ENCODE results near the gene KLF12. TPM values are rescaled to one million over a fixed set of nuclear protein-coding genes. Genes with fewer than 3 reads are reported as not detected.

Gene KLF12
- total RNA-seq, 1 donor from 2014 or later = 28.6 TPM

- Mint-ChIP-seq H3K4me3 (no peak overlapping the region), H3K4me1 (peaks cover 12% of the 10 kb centered on the region), H3K36me3 (ENCODE audit: low read depth) (peaks cover 13% of the 10 kb centered on the region), H3K27me3 (ENCODE audit: low read depth) (no peaks in the 10 kb centered on the region), H3K9me3 (peaks cover 3% of the 10 kb centered on the region), H3K27ac (ENCODE audit: unreplicated experiment) (no peak overlapping the region)
- DNase-seq (ENCODE audit: low read depth, low spot score) = no peak
- no peak for TF ChIP-seq CTCF (conservative IDR thresholded peaks at IDR 0.05)
These were observed 37.1 kb downstream of the KLF12 start for GRCh38 chr13:74097116-74097515.

- H3K9me3 Mint-ChIP-seq = peaks cover 4% of the 10 kb centered on the region
- H3K4me1 Mint-ChIP-seq = peaks cover 22% of the 10 kb centered on the region
These were observed 40.5 kb downstream of the KLF12 start for GRCh38 chr13:74093691-74094090.

GRCh38 chr13:74092711-74093110 lies 41.5 kb downstream of the KLF12 start:
- Mint-ChIP-seq H3K4me3 (no peak overlapping the region), H3K4me1 (peaks cover 32% of the 10 kb centered on the region), H3K9me3 (peaks cover 4% of the 10 kb centered on the region), H3K36me3 (ENCODE audit: low read depth) (peaks cover 9% of the 10 kb centered on the region), H3K27me3 (ENCODE audit: low read depth) (no peaks in the 10 kb centered on the region), H3K27ac (ENCODE audit: unreplicated experiment) (no peak overlapping the region)
- no peak for DNase-seq (ENCODE audit: low read depth, low spot score)
- no peak for TF ChIP-seq CTCF (conservative IDR thresholded peaks at IDR 0.05)

More at GRCh38 chr13:74093691-74094090, 40.5 kb downstream of the KLF12 start:
- H3K27me3 Mint-ChIP-seq (ENCODE audit: low read depth) = no peaks in the 10 kb centered on the region
- no peak for DNase-seq (ENCODE audit: low read depth, low spot score)
- no peak overlapping the region for H3K4me3 Mint-ChIP-seq
- TF ChIP-seq CTCF (conservative IDR thresholded peaks at IDR 0.05) = no peak
- H3K27ac Mint-ChIP-seq (ENCODE audit: unreplicated experiment) = no peak overlapping the region
- peaks cover 9% of the 10 kb centered on the region for H3K36me3 Mint-ChIP-seq (ENCODE audit: low read depth)

GRCh38 chr13:74090869-74091605 lies 43.2 kb downstream of the KLF12 start:
- H3K27ac Mint-ChIP-seq (ENCODE audit: unreplicated experiment) = no peak overlapping the region
- no peak for DNase-seq (ENCODE audit: low read depth, low spot score)
- H3K4me1 Mint-ChIP-seq = peaks cover 36% of the 10 kb centered on the region
- TF ChIP-seq CTCF (conservative IDR thresholded peaks at IDR 0.05) = no peak
- H3K4me3 Mint-ChIP-seq = no peak overlapping the region
- H3K9me3 Mint-ChIP-seq = peaks cover 4% of the 10 kb centered on the region
- peaks cover 9% of the 10 kb centered on the region for H3K36me3 Mint-ChIP-seq (ENCODE audit: low read depth)
- no peaks in the 10 kb centered on the region for H3K27me3 Mint-ChIP-seq (ENCODE audit: low read depth)

- H3K4me1 Mint-ChIP-seq = peaks cover 35% of the 10 kb centered on the region
- peaks cover 9% of the 10 kb centered on the region for H3K36me3 Mint-ChIP-seq (ENCODE audit: low read depth)
- TF ChIP-seq CTCF (conservative IDR thresholded peaks at IDR 0.05) = no peak
- DNase-seq (ENCODE audit: low read depth, low spot score) = no peak
- peaks cover 4% of the 10 kb centered on the region for H3K9me3 Mint-ChIP-seq
- H3K4me3 Mint-ChIP-seq = no peak overlapping the region
- H3K27ac Mint-ChIP-seq (ENCODE audit: unreplicated experiment) = no peak overlapping the region
- H3K27me3 Mint-ChIP-seq (ENCODE audit: low read depth) = no peaks in the 10 kb centered on the region
These were observed 43.8 kb downstream of the KLF12 start for GRCh38 chr13:74090397-74090796.
